Epithelial cell of proximal tubule (primary cell): Measurements from ENCODE around the gene IGFL4. TPM values are rescaled to one million over a fixed set of nuclear protein-coding genes. Genes with fewer than 3 reads are reported as not detected.

Source experiments
- DNase-seq: peaks from one replicate; pipeline ENCODE4 v3.0.0-alpha.2; 2011; ENCODE audit warnings: low read depth
- H3K4me3 ChIP-seq: 2 replicates; pipeline ENCODE4 v1.5.1; 2011; ENCODE audit warnings: low read depth, mild to moderate bottlenecking, low read length
- total RNA-seq: library from RNA; depleted of rRNA; stranded (reverse); fragments of >200 nt; gene quantifications from 2 replicates; pipeline ENCODE4 v1.2.3, GENCODE V29; 2015
- TF ChIP-seq, protein P1 (sequence below): conservative IDR thresholded peaks from 2 replicates; pipeline ENCODE4 v1.5.1; 2012; ENCODE audit warnings: low read depth, mild to moderate bottlenecking, low read length

Gene IGFL4
- total RNA-seq, 1 donor from 2014 or later: not detected

DNA sequence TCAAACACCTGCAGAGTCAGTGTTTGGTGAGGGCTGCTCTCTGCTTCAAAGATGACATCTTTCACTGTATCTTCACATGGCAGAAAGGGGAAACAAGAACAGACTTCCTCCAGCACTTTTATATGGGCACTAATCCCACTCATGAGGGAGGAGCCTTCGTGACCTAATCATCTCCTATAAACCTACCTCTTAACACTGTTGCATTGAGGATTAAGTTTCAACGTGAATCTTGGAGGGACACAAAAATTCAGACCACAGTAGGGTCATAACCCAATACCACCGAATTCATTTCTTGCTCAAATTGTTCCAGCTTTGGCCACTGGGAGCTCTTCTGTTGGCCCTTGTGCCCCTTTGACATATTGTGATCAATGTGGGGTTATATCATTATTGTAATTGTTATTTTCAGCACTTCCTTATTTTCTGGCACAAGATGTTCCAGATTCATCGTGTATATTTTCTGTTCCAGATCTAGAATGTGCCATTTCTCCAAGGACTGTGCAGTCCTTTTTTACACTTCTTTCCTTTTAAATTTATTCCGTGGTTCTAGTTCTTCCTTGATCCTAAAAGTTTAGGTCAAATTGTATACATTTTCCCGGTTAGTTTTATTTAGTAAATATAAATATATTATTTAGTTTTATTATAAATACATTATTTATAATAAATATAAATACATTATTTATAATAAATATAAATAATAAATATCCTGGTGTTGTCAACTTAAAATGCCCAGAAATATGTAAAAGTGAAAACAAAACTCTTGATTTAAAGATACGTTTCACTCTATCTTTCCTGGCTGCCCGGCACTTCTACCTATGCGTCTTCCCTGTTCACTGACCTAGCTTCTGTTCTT lies 35.5 kb upstream of the IGFL4 start:
- TF ChIP-seq, protein P1, sequence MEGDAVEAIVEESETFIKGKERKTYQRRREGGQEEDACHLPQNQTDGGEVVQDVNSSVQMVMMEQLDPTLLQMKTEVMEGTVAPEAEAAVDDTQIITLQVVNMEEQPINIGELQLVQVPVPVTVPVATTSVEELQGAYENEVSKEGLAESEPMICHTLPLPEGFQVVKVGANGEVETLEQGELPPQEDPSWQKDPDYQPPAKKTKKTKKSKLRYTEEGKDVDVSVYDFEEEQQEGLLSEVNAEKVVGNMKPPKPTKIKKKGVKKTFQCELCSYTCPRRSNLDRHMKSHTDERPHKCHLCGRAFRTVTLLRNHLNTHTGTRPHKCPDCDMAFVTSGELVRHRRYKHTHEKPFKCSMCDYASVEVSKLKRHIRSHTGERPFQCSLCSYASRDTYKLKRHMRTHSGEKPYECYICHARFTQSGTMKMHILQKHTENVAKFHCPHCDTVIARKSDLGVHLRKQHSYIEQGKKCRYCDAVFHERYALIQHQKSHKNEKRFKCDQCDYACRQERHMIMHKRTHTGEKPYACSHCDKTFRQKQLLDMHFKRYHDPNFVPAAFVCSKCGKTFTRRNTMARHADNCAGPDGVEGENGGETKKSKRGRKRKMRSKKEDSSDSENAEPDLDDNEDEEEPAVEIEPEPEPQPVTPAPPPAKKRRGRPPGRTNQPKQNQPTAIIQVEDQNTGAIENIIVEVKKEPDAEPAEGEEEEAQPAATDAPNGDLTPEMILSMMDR: no peak
- no peak overlapping the region for H3K4me3 ChIP-seq

GRCh38 chr19:46073268-46073922 lies 32.6 kb upstream of the IGFL4 start:
- H3K4me3 ChIP-seq: no peak overlapping the region
- DNase-seq: no peak
- TF ChIP-seq, protein P1: no peak

More for the DNA sequence above, 35.5 kb upstream of the IGFL4 start:
- no peak for DNase-seq

- no peak for DNase-seq
- H3K4me3 ChIP-seq: no peak overlapping the region
- TF ChIP-seq, protein P1: no peak
These were observed 29.1 kb upstream of the IGFL4 start for GRCh38 chr19:46069806-46070341.

DNA sequence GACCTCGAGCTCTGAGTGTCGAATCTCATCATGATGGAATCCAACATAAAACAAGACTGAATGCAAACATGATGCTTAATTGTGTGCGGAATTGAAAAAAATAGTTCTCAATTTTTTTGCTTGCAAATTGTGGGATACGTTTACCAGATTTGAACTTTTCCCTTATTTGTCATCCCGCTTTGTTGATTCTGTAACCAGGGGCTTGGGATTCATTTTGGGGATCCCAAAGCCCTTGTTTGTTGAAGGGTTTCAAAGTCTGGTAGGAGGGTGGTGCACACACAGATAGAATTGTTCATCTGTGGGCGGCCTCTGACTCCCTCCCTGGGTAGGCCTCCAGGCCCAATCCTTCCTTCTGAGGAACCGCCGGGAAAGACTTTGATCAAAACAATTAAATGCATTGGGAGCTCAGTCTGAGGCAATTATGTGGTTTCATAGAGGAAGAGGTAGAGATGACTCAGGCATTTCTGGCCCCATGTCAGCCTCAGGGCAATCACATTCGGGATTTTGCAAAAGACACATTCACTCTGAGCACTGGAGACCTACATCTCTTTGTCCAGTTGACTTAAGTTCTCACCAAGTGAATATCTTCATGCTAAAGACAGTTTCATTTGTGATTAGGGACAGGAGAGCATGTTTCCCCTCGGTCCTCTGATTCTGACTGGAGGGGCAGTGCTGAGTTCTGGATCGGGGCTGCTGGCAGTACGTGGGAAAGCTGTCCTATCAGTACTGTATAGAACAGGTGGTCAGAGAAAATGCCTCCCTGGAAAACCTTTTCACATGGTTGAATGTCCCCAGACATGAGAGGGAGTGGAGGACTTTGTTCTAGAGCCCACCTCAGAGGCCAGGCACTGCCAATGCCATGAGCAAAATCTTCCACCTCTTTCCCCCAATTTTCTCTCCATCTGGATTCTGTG lies 27.8 kb upstream of the IGFL4 start:
- TF ChIP-seq, protein P1: no peak
- no peak overlapping the region for H3K4me3 ChIP-seq
- DNase-seq: peak; percentile 29

GRCh38 chr19:46067691-46068090 lies 26.9 kb upstream of the IGFL4 start:
- TF ChIP-seq, protein P1: no peak
- DNase-seq: no peak
- H3K4me3 ChIP-seq: no peak overlapping the region

DNA sequence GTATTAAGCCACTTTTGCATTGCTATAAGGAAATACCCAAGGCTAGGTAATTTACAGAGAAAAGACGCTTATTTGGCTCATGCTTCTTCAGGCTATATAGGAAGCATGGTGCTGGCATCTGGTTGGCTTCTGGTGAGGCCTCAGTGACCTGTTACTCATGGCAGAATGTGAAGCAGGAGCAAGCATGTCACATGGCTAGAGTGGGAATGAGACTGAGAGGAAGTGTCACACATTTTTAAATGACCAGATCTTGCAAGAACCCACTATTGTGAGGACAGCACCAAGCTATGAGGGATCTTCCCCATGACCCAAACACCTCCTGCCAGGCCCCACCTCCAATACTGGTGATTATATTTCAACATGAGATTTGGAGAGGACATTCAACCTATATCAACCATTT lies 25.7 kb upstream of the IGFL4 start:
- H3K4me3 ChIP-seq: no peak overlapping the region
- no peak for DNase-seq
- TF ChIP-seq, protein P1: no peak
